CD4-positive, alpha-beta T cell treated with Interleukin-6 at 100 ng/mL for 8 hours (primary cell): Measurements from ENCODE around the gene C20orf173.
"Not testable (repeated sequence)": the region's sequence is repeated elsewhere in the genome, so short reads cannot be mapped to it uniquely, and the experiment has no call there.

Experiments
- DNase-seq: peaks from one replicate; pipeline ENCODE4 v3.0.0-alpha.2; 2020; ENCODE audit warnings: mixed read lengths, low spot score

C20orf173 gene

DNA sequence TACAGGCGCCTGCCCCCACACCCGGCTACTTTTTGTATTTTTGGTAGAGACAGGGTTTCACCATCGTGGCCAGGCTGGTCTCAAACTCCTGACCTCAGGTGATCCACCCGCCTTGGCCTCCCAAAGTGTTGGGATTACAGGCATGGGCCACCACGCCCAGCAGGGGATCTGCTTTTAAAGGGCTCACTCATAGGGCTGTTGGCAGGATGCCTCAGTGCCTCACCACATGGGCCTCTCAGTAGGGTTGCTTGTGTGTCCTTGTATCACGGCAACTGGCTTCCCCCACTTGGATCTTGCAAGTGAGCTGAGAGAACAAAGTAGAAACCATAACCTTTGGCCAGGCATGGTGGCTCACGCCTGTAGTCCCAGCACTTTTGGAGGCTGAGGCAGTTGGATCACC lies 15.5 kb upstream of the C20orf173 start:
- DNase-seq: not testable (repeated sequence)

DNA sequence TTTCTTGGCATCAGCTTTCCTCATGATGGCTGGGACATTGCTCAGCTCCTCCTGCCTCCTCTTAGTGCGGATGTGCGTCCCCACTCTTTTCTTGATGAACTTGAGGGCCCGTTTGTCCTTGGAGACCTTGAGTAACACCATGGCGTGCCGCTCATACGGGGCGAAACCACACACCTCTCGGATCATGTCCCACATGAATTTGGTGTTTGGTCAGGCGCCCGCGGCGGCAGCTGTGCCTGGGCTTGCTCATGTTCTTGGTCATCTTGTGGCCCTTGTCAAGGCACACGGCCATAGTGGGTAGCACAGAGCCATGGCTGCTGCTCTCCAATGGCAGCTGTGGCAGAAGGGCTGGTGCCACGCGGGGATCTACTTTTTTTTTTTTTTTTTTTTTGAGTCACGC lies 15.0 kb upstream of the C20orf173 start:
- no peak for DNase-seq

DNA sequence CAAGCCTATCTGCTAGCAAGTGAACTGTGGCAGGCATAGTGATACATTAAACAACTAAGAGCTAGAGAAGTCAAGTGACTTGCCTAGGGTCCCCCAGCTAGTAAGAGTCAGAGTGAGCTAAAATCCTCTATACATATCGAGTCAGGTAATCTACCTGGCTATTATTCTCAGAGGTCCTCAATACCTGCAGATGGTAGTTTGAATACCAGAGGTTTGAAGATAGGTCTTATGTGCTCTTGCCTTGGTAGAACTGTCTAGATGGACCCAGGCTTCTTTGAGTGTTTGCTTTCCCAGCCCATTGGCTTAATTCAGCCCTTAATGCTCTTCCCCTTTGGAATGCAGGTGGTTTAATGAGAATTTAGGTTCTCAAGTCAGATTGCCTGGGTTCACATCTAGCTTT lies 13.5 kb upstream of the C20orf173 start:
- DNase-seq: no peak

DNA sequence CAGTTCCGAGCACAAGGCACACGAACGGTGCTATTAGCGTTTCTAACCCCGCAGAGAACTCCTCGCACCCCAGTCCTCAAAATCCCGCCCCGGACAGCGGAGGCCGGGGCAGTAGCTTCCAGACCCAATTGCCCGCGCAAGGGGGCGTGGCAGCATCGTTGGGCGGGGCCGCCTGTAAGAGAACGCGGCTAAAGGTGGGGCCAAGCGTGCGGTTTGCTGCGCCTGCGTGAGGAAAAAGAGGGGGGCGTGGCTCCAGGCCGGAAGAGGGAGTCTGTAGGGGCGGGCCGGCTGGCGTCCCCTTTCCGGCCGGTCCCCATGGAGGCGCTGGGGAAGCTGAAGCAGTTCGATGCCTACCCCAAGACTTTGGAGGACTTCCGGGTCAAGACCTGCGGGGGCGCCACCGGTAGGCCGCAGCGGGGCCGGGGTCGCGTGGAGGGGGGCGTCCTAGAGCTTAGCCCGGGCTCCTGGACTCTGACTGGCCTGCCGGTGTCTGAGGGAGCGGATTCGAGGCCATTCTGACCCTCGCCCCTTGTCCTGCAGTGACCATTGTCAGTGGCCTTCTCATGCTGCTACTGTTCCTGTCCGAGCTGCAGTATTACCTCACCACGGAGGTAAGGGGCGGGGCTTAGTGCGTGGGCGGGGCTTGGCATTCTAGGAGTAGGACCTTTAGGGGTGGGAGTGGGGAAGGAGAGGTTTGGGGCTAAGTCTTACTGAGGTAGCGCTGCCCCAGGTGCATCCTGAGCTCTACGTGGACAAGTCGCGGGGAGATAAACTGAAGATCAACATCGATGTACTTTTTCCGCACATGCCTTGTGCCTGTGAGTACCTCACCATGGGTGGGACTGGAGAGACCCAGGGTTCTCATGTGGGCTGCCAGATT lies 12.6 kb upstream of the C20orf173 start, which contains the start of gene ERGIC3:
Gene ERGIC3, plus strand, starts transcription at position 296 of the 880 bp plus-strand sequence. Its CDS starts 20 bp downstream, at position 316.
- peak; percentile 96 for DNase-seq

DNA sequence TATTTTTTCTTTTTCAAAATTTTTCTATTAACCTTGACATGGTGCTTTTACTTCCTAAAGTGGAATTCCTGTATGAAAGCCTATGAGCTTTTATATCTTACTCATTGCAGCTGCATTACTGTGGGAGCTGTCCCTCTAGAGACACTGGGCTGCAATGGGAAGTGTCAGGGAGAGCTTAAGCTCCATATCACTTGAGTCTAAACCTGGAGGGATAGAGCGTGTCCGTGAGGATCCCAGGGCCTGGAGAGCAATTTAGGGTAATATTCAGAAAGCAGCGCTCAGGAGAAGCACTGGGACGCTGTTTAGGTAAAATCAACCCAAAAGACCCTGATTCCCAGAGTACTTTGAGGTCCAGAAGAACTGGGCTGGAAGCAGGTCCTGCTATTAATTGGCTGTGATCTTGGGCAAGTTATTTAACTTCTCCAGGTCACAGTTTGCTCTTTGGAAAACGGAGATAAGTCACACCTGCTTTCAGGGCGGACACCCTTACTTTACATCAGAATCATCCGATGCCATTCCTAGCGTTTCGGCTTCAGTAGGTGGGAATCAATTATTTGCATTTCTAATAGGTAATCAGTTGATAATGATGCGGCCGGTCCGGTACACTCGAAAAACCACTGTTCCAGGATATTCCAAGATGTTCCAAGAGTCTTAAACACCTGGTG lies 11.8 kb upstream of the C20orf173 start:
- no peak for DNase-seq

DNA sequence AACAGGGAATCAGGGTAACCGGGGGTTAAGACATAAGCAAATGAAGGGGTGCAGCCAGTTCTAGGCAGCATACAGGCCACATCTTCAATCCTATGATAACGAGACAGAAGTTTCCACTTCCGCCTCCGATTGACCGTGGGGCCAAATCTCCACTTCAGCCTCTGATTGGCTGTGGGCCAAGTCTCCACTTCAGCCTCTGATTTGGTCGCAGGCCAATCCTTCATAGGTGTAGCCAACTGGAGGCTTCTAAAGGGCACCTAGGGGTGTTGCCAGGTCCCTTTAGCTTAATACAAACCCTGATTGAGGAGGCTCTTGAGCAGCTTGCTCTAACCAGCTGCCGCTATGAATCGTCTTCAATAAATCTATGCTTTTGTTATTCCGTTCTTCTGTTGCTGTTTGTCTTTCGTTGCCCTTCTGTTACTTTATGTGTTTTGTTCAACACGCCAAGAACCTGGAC lies 10.3 kb upstream of the C20orf173 start:
- DNase-seq: no peak

DNA sequence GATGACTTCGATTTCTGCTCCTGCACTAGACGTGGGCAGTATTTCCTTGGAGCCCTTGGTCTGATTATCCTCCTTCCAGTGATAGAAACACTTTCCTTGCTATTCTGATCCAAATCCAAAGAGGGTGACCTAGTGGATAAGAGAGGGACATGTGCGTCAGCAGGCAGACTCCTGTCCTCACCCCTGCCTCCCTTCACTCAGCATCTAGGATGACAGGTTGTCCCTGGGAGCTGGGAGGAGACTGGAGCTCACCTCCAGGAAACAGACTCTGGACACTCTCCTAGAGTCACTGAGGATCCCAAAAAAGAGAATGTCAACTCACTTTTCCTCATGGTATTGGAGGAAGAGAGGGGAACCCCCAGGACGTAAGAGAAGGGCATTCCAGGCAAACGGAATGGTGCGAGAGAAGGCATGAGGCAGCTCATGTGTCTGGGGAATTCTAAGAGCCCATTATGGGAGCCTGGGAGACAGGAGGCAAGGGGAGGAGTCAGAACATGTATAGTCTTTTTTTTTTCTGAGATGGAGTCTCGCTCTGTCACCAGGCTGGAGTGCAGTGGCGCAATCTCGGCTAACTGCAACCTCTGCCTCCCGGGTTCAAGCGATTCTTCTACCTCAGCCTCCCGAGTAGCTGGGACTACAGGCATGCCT lies 2.2 kb downstream of the C20orf173 start:
- no peak for DNase-seq

DNA sequence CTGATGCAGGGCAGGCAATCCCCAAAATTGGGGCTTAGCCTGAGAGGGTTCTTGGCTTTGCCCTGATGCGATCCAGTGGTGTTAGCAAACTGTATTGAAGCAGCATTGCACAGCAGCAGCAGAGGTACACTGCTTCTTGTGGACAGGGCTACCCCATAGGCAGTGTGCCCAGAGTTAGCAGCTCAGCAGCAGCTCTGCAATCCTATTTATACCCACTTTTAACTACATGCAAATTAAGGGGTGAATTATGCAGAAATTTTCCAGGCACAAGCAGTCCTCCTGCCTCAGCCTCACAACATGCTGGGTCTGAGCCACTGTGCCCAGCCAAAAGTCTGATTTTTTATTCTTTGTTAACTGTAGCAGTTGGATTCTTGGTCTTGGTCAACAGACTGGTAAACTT lies 3.8 kb downstream of the C20orf173 start:
- DNase-seq: no peak

DNA sequence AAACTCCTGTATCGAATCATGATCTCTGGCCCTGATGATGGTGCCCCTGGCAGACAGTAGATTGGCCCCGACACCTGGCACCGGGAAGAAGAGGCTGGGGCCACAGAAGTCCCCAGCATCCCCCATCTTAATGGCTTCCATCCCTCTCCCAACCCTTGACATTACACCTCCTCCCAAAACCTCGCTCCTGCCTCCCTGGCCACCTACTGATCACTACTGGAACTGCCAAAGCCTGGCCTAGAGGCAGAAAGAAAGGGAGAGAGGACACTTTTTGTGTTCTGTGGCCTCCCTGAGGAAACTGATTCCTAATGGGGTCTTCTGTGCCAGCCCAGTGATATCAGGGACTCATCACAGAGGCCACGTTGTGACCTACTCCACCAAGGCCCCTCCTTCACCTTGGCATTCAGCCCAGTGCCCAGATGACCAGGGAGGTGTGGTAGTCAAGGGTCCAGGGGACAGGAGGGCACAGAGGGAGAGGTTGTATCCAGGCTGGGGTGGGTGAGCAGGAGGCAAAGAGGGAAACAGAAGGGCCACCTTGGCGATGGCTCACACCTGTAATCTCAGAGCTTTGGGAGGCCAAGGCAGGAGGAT lies 6.1 kb downstream of the C20orf173 start:
- DNase-seq: no peak

DNA sequence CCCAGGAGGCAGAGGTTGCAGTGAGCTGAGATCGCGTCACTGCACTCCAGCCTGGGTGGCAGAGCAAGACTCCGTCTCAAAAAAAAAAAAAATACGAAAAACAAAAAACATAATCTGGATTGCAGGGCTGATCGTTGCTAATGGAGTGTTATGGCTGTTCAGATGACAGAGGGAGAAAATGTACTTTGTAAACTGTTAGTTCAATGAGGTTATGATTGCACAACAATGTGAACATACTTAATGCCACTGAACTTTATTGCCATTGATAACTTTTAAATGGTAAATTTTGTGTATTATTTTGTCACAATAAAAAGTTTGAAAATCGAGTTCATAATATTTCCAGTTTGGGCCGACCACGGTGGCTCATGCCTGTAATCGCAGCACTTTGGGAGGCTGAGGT lies 10.5 kb downstream of the C20orf173 start:
- no peak for DNase-seq

DNA sequence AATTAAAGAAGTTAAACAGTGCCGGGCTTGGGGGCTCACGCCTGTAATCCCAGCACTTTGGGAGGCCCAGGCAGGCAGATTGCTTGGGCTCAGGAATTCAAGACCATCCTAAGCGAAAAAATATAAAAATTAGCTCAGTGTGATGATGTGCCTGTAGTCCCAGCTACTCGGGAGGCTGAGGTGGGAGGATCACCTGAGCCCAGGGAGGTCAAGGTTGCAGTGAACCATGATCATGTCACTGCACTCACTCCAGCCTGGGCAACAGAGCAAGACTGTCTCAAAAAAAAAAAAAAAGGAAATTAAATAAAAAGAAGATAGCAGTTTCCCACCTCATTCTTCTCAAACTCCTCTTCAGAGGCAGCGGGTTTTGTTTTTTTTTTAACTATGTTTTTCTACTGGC lies 11.7 kb downstream of the C20orf173 start:
- not testable (repeated sequence) for DNase-seq

DNA sequence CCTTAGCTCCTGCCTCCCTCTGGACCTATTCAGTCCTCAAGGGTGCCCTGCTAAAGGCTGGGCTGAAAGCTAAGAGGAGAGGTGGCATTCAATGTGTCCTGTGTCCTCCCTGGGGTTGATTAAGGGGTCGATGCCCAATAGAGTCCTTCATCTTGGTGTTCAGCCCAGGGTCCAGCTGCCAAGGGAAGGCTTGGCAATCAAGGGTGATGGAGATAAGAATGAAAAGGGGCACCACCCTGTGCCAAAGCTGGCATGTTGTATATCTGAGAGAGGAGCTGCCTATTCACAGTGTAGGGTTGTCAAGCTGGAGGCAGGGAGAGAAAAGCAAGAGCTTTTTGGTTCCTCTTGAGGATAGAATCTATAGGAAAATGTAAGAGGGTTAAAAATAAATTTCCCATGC lies 12.3 kb downstream of the C20orf173 start:
- DNase-seq: no peak

DNA sequence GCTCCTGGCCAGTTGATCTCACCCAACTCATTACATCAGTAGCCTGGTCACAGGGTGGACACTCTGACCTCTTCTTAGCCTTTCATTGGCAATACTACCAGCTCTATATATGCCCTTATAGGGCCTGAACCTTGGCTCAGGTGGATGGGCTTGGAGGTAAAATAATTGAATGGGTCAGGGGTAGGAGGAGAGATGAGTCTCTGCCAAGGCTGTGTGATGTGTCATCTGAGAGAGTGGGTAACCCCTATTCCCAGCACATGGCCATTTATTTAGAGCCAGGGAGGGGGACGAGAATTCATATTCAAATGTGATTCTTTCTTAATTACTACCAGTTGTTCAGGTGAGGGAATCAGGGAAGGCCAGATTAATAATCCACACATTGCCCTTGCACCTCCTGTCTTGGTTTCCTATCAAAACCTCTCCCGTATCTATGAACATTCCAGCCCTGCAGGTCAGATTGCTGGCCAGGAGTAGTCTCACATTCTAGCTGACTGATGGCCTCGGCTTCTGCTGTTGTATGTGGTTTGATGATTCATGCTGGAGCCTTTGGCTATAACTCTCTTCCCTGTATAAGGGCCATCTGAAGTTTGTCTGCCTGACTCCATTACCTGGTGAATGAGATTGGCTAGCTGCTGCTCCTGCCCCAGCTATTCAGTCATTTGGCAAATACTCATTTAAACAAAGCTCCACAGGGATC lies 13.4 kb downstream of the C20orf173 start:
- DNase-seq: no peak

DNA sequence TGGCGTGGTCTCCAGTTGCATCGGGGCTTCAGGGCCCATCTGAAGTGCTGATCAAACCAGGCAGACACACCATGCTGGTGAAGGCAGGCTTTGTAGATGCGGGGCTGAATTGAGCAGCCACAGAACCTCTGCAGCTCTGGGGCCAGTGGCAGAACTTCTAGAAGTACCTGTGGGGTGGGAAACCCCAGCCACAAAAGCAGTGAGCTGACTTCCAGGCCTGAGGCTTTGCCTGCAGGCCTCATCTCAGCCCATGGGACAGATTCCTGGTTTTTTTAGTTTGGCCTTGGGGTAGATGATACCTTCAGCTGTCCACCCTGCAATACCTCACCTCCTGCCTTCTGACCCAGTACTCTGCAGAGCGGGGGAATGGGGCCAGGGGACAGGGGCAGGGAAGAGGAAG lies 14.1 kb downstream of the C20orf173 start:
- no peak for DNase-seq

DNA sequence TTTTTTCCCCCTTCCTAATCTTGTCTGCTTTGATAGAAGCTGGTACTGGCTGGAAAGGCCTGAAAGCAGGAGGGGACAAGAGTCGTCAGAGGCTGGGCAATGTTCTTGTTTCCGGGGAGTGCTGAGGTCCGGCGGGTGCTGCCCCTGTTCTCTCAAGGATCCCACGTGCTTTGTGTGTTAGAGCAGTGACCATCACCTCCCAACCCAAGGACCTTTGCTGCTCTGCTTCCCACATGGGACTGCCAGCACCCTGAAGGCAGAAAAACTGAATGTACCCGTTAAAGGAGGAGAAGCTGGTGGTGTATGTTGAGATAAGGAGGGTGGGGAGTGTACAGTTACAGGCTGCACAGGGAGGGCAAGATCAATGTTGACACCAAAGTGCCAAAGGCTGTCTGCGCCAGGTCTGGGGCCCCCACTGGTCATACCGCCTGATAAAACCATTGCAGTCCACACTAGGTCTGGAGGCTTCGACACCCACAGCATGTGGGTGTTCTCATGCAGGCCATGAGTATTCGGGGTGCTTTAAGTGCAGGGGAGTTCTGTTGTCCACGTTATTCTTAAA lies 15.0 kb downstream of the C20orf173 start:
- no peak for DNase-seq

DNA sequence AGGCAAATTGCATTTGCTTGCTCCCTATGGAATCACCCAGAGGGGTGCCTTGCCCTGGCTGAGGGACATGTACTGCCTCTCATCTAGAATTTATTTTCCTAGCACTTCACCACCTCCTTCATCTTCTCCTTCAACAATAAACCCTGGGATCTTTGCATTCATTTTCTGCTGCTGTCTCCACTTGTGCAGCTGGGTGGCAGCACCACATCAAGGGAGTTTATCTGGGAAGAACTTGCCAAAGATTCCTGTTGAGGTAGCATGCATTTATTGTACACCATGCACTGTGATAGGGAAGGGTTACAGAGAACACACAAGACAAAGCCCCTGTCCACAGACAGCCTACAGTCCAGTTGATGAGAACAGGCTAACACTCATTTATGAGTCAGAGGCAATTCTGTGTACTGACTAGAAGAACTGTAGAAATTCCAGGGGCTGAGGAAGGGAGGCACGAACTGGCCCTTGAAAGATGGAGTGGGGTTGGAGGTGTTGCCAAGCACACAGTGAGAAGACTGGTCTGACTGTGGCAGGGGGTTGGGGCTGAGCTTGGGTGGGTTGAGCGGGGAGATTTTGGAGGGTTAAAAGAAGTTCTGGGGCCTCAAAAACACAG lies 17.5 kb downstream of the C20orf173 start:
- DNase-seq: no peak

DNA sequence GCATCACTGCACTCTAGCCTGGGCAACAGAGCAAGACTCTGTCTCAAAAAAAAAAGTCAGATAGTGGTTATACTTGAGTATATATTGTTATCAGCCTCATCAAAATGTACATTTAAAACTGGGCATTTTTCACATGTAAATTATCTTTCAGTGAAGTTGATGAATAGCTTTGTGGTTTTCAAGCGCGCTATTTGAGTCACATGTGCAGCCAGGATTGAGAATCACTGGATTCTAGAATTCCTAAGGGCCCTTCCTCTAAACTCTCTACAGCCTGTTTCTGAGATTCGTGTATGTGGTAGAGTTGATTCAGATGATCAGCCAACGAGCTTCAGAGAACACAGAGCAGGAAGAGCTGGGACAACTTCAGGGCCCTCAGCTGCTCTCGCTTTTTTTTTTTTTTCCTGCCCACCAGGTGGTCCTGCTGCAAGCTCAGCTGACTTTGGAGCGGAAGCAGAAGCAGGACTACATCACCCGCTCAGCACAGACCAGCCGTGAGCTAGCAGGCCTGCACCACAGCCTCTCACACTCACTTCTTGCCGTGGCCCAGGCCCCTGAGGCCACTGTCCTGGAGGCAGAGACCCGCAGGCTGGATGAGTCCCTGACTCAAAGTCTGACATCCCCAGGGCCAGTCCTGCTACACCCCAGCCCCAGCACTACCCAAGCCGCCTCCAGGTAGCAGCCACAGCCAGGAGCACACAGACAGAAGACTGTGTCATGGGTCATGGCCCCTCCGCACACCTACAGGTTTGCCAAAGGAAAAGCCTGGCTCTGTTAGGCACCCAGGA lies 18.3 kb downstream of the C20orf173 start:
- no peak for DNase-seq

DNA sequence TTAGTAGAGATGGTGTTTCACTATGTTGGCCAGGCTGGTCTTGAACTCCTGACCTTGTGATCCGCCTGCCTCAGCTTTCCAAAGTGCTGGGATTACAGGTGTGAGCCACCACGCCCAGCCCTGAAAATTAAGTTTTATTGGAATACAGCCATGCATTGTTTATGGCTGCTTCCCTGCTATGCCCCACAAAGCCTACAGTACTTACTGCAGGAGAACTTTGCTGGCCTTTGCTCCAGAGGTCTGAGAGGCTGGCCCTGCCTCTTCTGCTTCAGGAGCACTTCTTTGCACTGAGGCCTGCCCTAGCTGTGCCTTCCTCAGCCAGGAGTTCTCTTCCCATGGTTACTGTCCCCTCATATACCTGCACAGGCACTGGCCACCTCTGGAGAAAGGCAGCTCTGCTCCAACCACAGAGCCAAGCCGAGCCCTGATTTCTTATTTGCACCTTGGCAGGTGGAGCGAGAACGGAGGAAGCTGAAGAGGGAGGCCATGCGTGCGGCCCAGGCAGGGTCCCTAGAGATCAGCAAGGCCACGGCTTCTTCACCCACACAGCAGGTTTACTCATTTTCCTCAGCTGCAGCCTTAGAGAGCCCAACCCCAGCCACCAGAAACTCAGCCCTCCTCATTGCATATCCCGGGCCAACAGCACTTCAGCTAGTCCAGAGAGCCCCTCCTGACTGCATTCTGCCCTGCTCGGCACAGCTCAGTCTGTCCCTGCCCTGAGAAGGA lies 20.8 kb downstream of the C20orf173 start:
- DNase-seq: no peak

DNA sequence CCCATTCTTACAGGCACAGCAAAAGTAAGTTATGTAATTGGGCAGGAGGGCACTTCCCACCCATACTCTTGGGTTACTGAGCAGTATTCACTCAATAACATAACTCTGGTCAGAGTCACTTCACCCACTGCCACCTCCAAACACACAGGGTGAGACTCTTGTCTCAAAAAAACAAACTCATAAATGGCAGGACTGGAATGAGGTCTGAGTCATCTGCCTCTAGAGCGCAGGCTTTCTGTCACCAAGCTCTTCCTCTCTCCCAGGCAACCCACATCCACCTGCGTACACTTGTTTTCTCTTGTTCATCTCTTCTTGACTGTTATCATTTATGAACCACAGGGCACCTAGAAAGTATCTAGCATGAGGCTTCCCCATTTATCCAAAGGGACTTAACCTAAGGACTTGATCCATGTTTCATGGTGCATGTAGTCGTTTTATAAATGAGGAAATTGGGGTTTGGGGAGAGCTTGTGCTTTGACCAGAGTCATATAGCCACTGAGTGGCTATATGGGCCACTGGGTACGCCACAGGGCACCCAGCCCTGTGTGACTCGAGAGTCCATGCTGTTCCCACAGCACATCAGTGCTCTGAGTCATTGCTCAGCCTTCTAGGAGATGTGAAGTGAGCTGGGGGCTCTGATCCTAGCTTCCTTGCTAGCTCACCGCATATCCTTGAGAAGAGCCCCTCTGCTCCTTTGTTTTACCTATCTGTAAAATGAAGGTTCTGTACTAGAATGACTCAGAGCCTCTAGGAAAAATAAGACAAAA lies 22.4 kb downstream of the C20orf173 start:
- DNase-seq: no peak
